Hepatic stellate cell (primary cell): ENCODE data around the gene ISCA1.

Experiments
- DNase-seq: peaks from one replicate; pipeline ENCODE4 v3.0.0; 2011; ENCODE audit warnings: low spot score

ISCA1 gene

DNA sequence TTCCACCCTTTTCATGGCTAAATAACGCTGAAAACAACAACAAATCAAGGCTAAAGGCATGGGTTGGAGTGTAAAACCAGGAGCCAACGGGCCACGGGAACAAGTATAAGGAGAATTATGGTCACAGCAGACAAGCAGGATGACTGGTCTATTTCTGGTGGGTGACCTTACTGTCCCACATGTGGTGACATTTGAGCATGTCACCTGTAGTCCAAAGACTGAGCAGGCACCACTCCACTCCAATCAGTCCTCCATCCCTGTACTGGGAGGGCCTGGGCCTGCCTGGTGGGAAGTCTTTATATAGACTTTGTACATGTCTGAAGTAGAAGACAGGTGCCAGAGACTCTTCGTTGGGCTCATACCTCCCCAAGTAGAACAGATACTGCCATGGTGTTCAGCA, 59.7 kb downstream of the ISCA1 start:
- no peak for DNase-seq

DNA sequence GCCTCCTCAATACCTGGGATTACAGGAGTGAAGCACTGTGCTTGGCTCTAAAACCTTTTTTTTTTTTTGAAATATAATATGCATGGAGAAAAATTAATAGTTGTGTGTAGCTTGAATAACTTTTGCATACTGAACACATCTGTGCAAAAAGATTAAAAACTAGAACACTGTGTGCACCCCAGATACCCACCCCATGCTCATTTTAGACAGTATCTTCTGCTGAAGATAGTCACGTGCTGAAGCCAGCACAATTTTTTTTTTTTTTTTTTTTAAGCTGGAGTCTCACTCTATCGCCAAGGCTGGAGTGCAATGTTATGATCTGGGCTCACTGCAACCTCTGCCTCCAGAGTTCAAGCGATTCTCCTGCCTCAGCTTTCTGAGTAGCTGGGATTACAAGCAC, 62.7 kb downstream of the ISCA1 start:
- DNase-seq: no peak

DNA sequence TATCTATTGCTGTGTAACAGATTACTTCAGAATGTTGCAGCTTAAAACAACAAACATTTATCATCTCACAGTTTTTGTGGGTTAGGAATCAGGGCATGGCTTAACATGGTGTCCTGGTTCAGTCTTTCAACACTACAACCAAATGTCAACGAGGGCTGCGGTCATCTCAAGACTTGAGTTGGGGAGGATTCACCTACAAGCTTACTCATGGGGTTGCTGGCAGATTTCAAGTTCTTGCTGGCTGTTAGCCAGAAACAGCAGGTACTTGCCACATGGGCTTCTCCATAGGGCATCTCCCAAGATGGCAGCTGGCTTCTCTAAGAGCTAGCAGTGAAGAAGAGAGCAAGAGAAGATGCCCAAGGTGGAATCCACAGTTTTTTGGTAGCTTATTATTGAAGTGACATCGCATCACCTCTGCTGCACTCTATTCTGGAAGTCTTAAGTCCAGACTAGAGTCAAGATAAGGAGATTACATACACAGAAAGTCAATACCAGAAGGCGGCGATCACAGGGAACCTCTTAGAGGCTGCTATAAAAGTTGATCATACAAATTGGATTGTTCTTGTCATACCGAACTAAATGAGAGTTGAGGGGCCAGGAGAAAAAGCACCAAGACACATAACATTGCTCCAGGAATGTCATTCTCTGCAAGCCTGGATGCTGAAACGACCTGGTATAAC, 65.1 kb downstream of the ISCA1 start:
- no peak for DNase-seq
